Measurements from ENCODE around the gene AKT1. TPM values are rescaled to one million over a fixed set of nuclear protein-coding genes. Genes with fewer than 3 reads are reported as not detected.

The AKT1 gene
- total and polyA plus RNA-seq, 2 experiments from 2014 or later = 16.9 to 164 TPM

DNA sequence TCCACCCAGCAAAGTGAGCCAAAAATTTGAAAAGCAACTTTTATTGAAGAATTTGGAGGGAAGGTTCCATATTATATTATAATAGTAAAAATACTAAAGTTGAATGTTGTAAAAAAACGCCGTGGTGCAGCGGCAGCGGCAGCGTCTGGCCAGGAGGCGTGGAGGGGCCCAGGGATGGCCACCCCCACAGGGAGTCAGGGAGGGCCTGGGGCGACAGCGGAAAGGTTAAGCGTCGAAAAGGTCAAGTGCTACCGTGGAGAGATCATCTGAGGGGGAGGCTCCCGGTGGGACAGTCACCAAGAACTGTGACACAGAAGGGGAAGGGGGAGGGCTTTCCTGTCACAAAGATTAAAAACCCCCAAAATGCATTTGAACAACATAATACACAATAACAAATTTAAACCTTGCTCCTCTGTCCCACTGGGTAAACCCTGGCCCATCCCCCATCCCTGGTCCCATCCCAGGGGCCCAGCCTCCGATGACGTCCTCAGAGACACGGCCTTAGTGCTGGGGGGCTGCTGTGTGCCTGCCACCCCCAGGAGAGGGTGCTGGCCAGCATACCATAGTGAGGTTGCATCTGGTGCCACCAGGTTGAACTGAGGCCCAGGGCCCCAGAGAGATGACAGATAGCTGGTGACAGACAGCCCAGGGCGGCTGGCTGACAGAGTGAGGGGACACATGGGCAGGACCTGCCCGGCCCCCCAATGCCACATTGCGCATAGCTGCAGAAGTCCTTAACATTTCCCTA, 26.1 kb downstream of the AKT1 start:
- no peak overlapping the region for H2AFZ ChIP-seq
- 83% methylated on average over 18 of the region's 18 CpGs for WGBS, 2 experiments (ENCODE audit: low coverage in 1 of 2, low lambda C conversion rate in 2 of 2, missing lambda C conversion rate in 2 of 2)
- in situ Hi-C loops (cut with MboI) = no loop called here
- peaks cover 6% of the 10 kb centered on the region; the same call in 1 of the 2 replicates for H3K36me3 ChIP-seq (ENCODE audit: low read depth)
- H3F3A ChIP-seq (ENCODE audit: insufficient read depth) = peaks cover 6% of the 10 kb centered on the region; the same call in 1 of the 2 replicates
- no peak overlapping the region for H3K4me3 ChIP-seq
- H3K9ac ChIP-seq = no peak overlapping the region
- H3K27me3 ChIP-seq (replicated peaks; ENCODE audit: insufficient read depth) = no peaks in the 10 kb centered on the region
- no peak for DNase-seq
- no peaks in the 10 kb centered on the region for H3K79me2 ChIP-seq (ENCODE audit: insufficient read depth)
- no peaks in the 10 kb centered on the region for H3K9me2 ChIP-seq (ENCODE audit: insufficient read depth)
- H3K9me3 ChIP-seq (ENCODE audit: low read depth) = no peaks in the 10 kb centered on the region
- H3K27ac ChIP-seq = no peak overlapping the region
- no peak overlapping the region for H3K4me2 ChIP-seq (ENCODE audit: unreplicated experiment)
- no peaks in the 10 kb centered on the region for H3K4me1 ChIP-seq (ENCODE audit: insufficient read depth)
- no peaks in the 10 kb centered on the region for H4K20me1 ChIP-seq (ENCODE audit: insufficient read depth)
- TF ChIP-seq EZH2phosphoT487 (IDR thresholded peaks at IDR 0.05; ENCODE audit: insufficient read depth, low read depth) (no peak), EZH2 (IDR thresholded peaks at IDR 0.05; ENCODE audit: insufficient read depth, poor library complexity, severe bottlenecking) (no peak)

GRCh38 chr14:104768437-104769323, 26.9 kb downstream of the AKT1 start:
- Histone ChIP-seq H2AFZ (no peak overlapping the region), H4K20me1 (ENCODE audit: insufficient read depth) (no peaks in the 10 kb centered on the region), H3K4me3 (no peak overlapping the region), H3K4me1 (ENCODE audit: insufficient read depth) (no peaks in the 10 kb centered on the region), H3F3A (ENCODE audit: insufficient read depth) (peaks cover 6% of the 10 kb centered on the region; the same call in 1 of the 2 replicates), H3K9me3 (ENCODE audit: low read depth) (no peaks in the 10 kb centered on the region), H3K27me3 (replicated peaks; ENCODE audit: insufficient read depth) (no peaks in the 10 kb centered on the region), H3K79me2 (ENCODE audit: insufficient read depth) (no peaks in the 10 kb centered on the region), H3K9me2 (ENCODE audit: insufficient read depth) (no peaks in the 10 kb centered on the region), H3K36me3 (ENCODE audit: low read depth) (peaks cover 6% of the 10 kb centered on the region; the same call in 1 of the 2 replicates), H3K4me2 (ENCODE audit: unreplicated experiment) (no peak overlapping the region), H3K27ac (no peak overlapping the region), H3K9ac (no peak overlapping the region)
- DNase-seq = peak; percentile 81
- 16 to 17% methylated on average over 22 to 25 of the region's 25 CpGs for WGBS, 2 experiments (ENCODE audit: low coverage in 1 of 2, low lambda C conversion rate in 2 of 2, missing lambda C conversion rate in 2 of 2)
- in situ Hi-C loops (cut with MboI) = no loop called here
- TF ChIP-seq EZH2phosphoT487 (IDR thresholded peaks at IDR 0.05; ENCODE audit: insufficient read depth, low read depth) = no peak
- TF ChIP-seq EZH2 (IDR thresholded peaks at IDR 0.05; ENCODE audit: insufficient read depth, poor library complexity, severe bottlenecking) = no peak

GRCh38 chr14:104767634-104767918, 28.0 kb downstream of the AKT1 start:
- TF ChIP-seq EZH2phosphoT487 (IDR thresholded peaks at IDR 0.05; ENCODE audit: insufficient read depth, low read depth) (no peak), EZH2 (IDR thresholded peaks at IDR 0.05; ENCODE audit: insufficient read depth, poor library complexity, severe bottlenecking) (no peak)
- DNase-seq = no peak

GRCh38 chr14:104766863-104767633, 28.5 kb downstream of the AKT1 start:
- Histone ChIP-seq H3K27me3 (replicated peaks; ENCODE audit: insufficient read depth) (no peaks in the 10 kb centered on the region), H3K9ac (no peak overlapping the region), H2AFZ (no peak overlapping the region), H3K9me3 (ENCODE audit: low read depth) (no peaks in the 10 kb centered on the region), H3K79me2 (ENCODE audit: insufficient read depth) (no peaks in the 10 kb centered on the region), H3K4me3 (no peak overlapping the region), H3K36me3 (ENCODE audit: low read depth) (peaks cover 6% of the 10 kb centered on the region; the same call in 1 of the 2 replicates), H3K27ac (no peak overlapping the region), H3K9me2 (ENCODE audit: insufficient read depth) (no peaks in the 10 kb centered on the region), H4K20me1 (ENCODE audit: insufficient read depth) (no peaks in the 10 kb centered on the region), H3K4me1 (ENCODE audit: insufficient read depth) (no peaks in the 10 kb centered on the region), H3K4me2 (ENCODE audit: unreplicated experiment) (no peak overlapping the region), H3F3A (ENCODE audit: insufficient read depth) (peaks cover 6% of the 10 kb centered on the region; the same call in 1 of the 2 replicates)
- no peak for DNase-seq
- TF ChIP-seq EZH2phosphoT487 (IDR thresholded peaks at IDR 0.05; ENCODE audit: insufficient read depth, low read depth) (no peak), EZH2 (IDR thresholded peaks at IDR 0.05; ENCODE audit: insufficient read depth, poor library complexity, severe bottlenecking) (no peak)
- in situ Hi-C loops (cut with MboI) = no loop called here
- 92% methylated on average over 15 of the region's 15 CpGs for WGBS, 2 experiments (ENCODE audit: low coverage in 1 of 2, low lambda C conversion rate in 2 of 2, missing lambda C conversion rate in 2 of 2)

More at GRCh38 chr14:104767634-104767918, 28.0 kb downstream of the AKT1 start:
- Histone ChIP-seq H2AFZ (no peak overlapping the region), H3K27ac (no peak overlapping the region), H4K20me1 (ENCODE audit: insufficient read depth) (no peaks in the 10 kb centered on the region), H3K36me3 (ENCODE audit: low read depth) (peaks cover 6% of the 10 kb centered on the region; the same call in 1 of the 2 replicates), H3K27me3 (replicated peaks; ENCODE audit: insufficient read depth) (no peaks in the 10 kb centered on the region), H3K4me3 (no peak overlapping the region), H3K9ac (no peak overlapping the region), H3K4me1 (ENCODE audit: insufficient read depth) (no peaks in the 10 kb centered on the region), H3K4me2 (ENCODE audit: unreplicated experiment) (no peak overlapping the region), H3K79me2 (ENCODE audit: insufficient read depth) (no peaks in the 10 kb centered on the region), H3K9me2 (ENCODE audit: insufficient read depth) (no peaks in the 10 kb centered on the region), H3F3A (ENCODE audit: insufficient read depth) (peaks cover 6% of the 10 kb centered on the region; the same call in 1 of the 2 replicates), H3K9me3 (ENCODE audit: low read depth) (no peaks in the 10 kb centered on the region)
- 71 to 73% methylated on average over 5 of the region's 5 CpGs for WGBS, 2 experiments (ENCODE audit: low coverage in 1 of 2, low lambda C conversion rate in 2 of 2, missing lambda C conversion rate in 2 of 2)
- in situ Hi-C loops (cut with MboI) = no loop called here
